HEK293 (cell line): ENCODE measurements around the gene TESK2.

ENCODE experiments used
- FEZF1 ChIP-seq: fragments of 450-650 bp; formaldehyde crosslinking; IDR thresholded peaks from 2 replicates; pipeline ENCODE4 v1.5.1; 2016; ENCODE audit warnings: missing biosample characterization, missing genetic modification characterization
- HOXC10 ChIP-seq: sonication (generic); formaldehyde crosslinking; IDR thresholded peaks from 2 replicates; pipeline ENCODE4 v1.8.1; 2023; ENCODE audit warnings: mild to moderate bottlenecking, missing genetic modification reagents
- HOXD13 ChIP-seq: sonication (generic); formaldehyde crosslinking; IDR thresholded peaks from 2 replicates; pipeline ENCODE4 v1.8.0; 2022; ENCODE audit warnings: missing genetic modification reagents, borderline replicate concordance
- KLF1 ChIP-seq: fragments of 450-650 bp; formaldehyde crosslinking; IDR thresholded peaks from 2 replicates; pipeline ENCODE4 v1.5.1; 2016; ENCODE audit warnings: missing biosample characterization, missing genetic modification characterization
- KLF16 ChIP-seq: fragments of 450-650 bp; formaldehyde crosslinking; IDR thresholded peaks from 2 replicates; pipeline ENCODE4 v1.5.1; 2017; ENCODE audit warnings: missing biosample characterization, missing genetic modification characterization
- SCRT1 ChIP-seq: fragments of 450-650 bp; formaldehyde crosslinking; IDR thresholded peaks from 2 replicates; pipeline ENCODE4 v1.5.1; 2016; ENCODE audit warnings: missing biosample characterization, missing genetic modification characterization, borderline replicate concordance
- YY1 ChIP-seq: fragments of 450-650 bp; formaldehyde crosslinking; IDR thresholded peaks from 2 replicates; pipeline ENCODE4 v1.5.1; 2018; ENCODE audit warnings: missing biosample characterization, missing genetic modification characterization
- ZFP69B ChIP-seq: fragments of 450-650 bp; formaldehyde crosslinking; IDR thresholded peaks from 2 replicates; pipeline ENCODE4 v1.5.1; 2016; ENCODE audit warnings: missing biosample characterization, missing genetic modification characterization
- ZNF10 ChIP-seq: fragments of 450-650 bp; formaldehyde crosslinking; IDR thresholded peaks from 2 replicates; pipeline ENCODE4 v1.5.1; 2017; ENCODE audit warnings: missing biosample characterization, missing genetic modification characterization
- ZNF112 ChIP-seq: fragments of 450-650 bp; formaldehyde crosslinking; IDR thresholded peaks from 2 replicates; pipeline ENCODE4 v1.5.0; 2017; ENCODE audit warnings: missing biosample characterization, missing genetic modification characterization
- ZNF138 ChIP-seq: fragments of 450-650 bp; formaldehyde crosslinking; IDR thresholded peaks from 2 replicates; pipeline ENCODE4 v1.5.1; 2016; ENCODE audit warnings: missing biosample characterization, missing genetic modification characterization, borderline replicate concordance
- ZNF146 ChIP-seq: fragments of 450-650 bp; formaldehyde crosslinking; IDR thresholded peaks from 2 replicates; pipeline ENCODE4 v1.5.1; 2016; ENCODE audit warnings: missing biosample characterization, missing genetic modification characterization
- ZNF157 ChIP-seq: fragments of 450-650 bp; formaldehyde crosslinking; IDR thresholded peaks from 2 replicates; pipeline ENCODE4 v1.5.1; 2016; ENCODE audit warnings: missing biosample characterization, missing genetic modification characterization
- ZNF16 ChIP-seq: fragments of 450-650 bp; formaldehyde crosslinking; IDR thresholded peaks from 2 replicates; pipeline ENCODE4 v1.5.1; 2016; ENCODE audit warnings: low read depth, missing biosample characterization, missing genetic modification characterization
- ZNF169 ChIP-seq: fragments of 450-650 bp; formaldehyde crosslinking; IDR thresholded peaks from 2 replicates; pipeline ENCODE4 v1.5.1; 2016; ENCODE audit warnings: missing biosample characterization, missing genetic modification characterization
- ZNF174 ChIP-seq: fragments of 450-650 bp; formaldehyde crosslinking; IDR thresholded peaks from 2 replicates; pipeline ENCODE4 v1.5.0; 2017; ENCODE audit warnings: missing biosample characterization, mild to moderate bottlenecking, missing genetic modification characterization
- ZNF175 ChIP-seq: fragments of 450-650 bp; formaldehyde crosslinking; IDR thresholded peaks from 2 replicates; pipeline ENCODE4 v1.5.1; 2016; ENCODE audit warnings: missing biosample characterization, missing genetic modification characterization
- ZNF184 ChIP-seq: fragments of 450-650 bp; IDR thresholded peaks from 2 replicates; pipeline ENCODE4 v1.5.1; 2018; ENCODE audit warnings: missing biosample characterization, mild to moderate bottlenecking, missing genetic modification characterization
- ZNF2 ChIP-seq: fragments of 450-650 bp; formaldehyde crosslinking; IDR thresholded peaks from 2 replicates; pipeline ENCODE4 v1.5.1; 2016; ENCODE audit warnings: missing biosample characterization, missing genetic modification characterization
- ZNF211 ChIP-seq: fragments of 450-650 bp; formaldehyde crosslinking; IDR thresholded peaks from 2 replicates; pipeline ENCODE4 v1.5.1; 2016; ENCODE audit warnings: low read depth, missing biosample characterization, missing genetic modification characterization
- ZNF221 ChIP-seq: fragments of 450-650 bp; formaldehyde crosslinking; IDR thresholded peaks from 2 replicates; pipeline ENCODE4 v1.5.1; 2017; ENCODE audit warnings: missing biosample characterization, missing genetic modification characterization, borderline replicate concordance
- ZNF324 ChIP-seq: fragments of 450-650 bp; formaldehyde crosslinking; IDR thresholded peaks from 2 replicates; pipeline ENCODE4 v1.5.1; 2016; ENCODE audit warnings: missing biosample characterization, missing genetic modification characterization
- ZNF391 ChIP-seq: fragments of 450-650 bp; formaldehyde crosslinking; IDR thresholded peaks from 2 replicates; pipeline ENCODE4 v1.5.1; 2016; ENCODE audit warnings: low read depth, missing biosample characterization, missing genetic modification characterization, borderline replicate concordance
- ZNF426 ChIP-seq: fragments of 450-650 bp; formaldehyde crosslinking; IDR thresholded peaks from 2 replicates; pipeline ENCODE4 v1.5.1; 2017; ENCODE audit warnings: missing biosample characterization, missing genetic modification characterization, mild to moderate bottlenecking, inconsistent platforms, moderate library complexity
- ZNF433 ChIP-seq: fragments of 450-650 bp; formaldehyde crosslinking; IDR thresholded peaks from 2 replicates; pipeline ENCODE4 v1.5.1; 2016; ENCODE audit warnings: missing biosample characterization, missing genetic modification characterization, low read depth
- ZNF529 ChIP-seq: fragments of 450-650 bp; formaldehyde crosslinking; IDR thresholded peaks from 2 replicates; pipeline ENCODE4 v1.5.1; 2017; ENCODE audit warnings: missing genetic modification characterization, missing biosample characterization; ENCODE audit not compliant: insufficient replicate concordance
- ZNF560 ChIP-seq: fragments of 450-650 bp; formaldehyde crosslinking; IDR thresholded peaks from 2 replicates; pipeline ENCODE4 v1.5.1; 2017; ENCODE audit warnings: missing biosample characterization, missing genetic modification characterization, borderline replicate concordance
- ZNF585B ChIP-seq: fragments of 450-650 bp; formaldehyde crosslinking; IDR thresholded peaks from 2 replicates; pipeline ENCODE4 v1.5.1; 2016; ENCODE audit warnings: missing biosample characterization, missing genetic modification characterization
- ZNF626 ChIP-seq: fragments of 450-650 bp; sonication (Bioruptor Pico); formaldehyde crosslinking; IDR thresholded peaks from 2 replicates; pipeline ENCODE4 v1.5.1; 2018; ENCODE audit warnings: missing biosample characterization, missing genetic modification characterization, inconsistent platforms
- ZNF701 ChIP-seq: fragments of 450-650 bp; formaldehyde crosslinking; IDR thresholded peaks from 2 replicates; pipeline ENCODE4 v1.5.1; 2016; ENCODE audit warnings: missing biosample characterization, missing genetic modification characterization
- ZNF830 ChIP-seq: fragments of 450-650 bp; IDR thresholded peaks from 2 replicates; pipeline ENCODE4 v1.5.0; 2018; ENCODE audit warnings: missing biosample characterization, missing genetic modification characterization, low read depth, mild to moderate bottlenecking, moderate library complexity
- TF ChIP-seq, protein P1 (sequence below): fragments of 450-650 bp; formaldehyde crosslinking; IDR thresholded peaks from 2 replicates; pipeline ENCODE4 v1.5.1; 2016; ENCODE audit warnings: missing biosample characterization, missing genetic modification characterization
- TF ChIP-seq, protein P2 (sequence below): fragments of 450-650 bp; IDR thresholded peaks from 2 replicates; pipeline ENCODE4 v1.5.1; 2018; ENCODE audit warnings: missing biosample characterization, mild to moderate bottlenecking, missing genetic modification characterization
- TF ChIP-seq, protein P3 (sequence below): fragments of 450-650 bp; formaldehyde crosslinking; IDR thresholded peaks from 2 replicates; pipeline ENCODE4 v1.5.1; 2016; ENCODE audit warnings: missing biosample characterization, missing genetic modification characterization

TESK2 gene

DNA sequence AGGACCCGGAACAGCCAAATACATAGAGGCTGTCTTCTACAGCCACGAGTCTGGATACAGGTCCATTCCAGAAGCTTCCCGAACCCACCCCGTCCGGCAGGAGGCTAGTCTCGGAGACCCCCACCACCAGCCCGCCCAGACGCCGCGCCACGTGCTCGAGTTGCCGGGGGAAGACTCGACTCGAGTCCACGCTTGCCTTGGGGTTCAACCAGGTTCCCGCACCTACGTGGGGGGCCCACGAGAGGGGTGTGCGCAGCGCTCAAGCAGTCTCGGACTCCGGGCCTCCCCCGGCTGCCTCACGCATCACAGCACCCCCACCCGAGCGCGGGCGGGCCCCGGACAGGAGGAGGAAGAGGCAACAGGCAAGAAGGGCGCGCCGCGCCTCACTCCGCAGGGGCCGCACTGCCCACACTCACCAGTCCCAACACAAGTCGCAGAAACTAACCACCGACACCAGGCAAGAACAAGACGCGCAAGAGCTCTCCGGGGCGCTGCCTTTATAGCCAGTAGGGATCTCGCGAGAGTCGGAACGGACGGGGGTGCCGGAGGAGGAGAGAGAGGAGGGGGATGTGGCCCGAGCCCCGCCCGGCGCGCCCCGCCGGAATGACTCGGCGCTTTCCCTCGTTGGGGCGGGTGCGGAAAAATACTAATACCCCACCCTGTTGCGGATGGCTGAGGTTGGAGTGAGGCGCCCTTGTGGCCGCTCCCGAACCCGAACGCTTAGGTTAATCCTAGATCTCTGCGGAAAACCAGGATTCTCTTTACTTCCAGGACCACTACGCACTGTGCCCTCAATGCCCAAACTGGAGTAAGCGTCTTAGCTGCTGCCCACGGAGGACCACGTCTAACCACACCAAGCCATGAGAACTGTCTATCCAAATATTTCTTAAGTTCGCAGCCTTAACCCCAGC lies 30.7 kb upstream of the TESK2 start, which contains the start of gene PRDX1 (continued):
- peak; percentile 49; the same call in 1 of the 2 replicates for TF ChIP-seq ZNF10 (tag by site-specific recombination)
- peak; percentile 100 for TF ChIP-seq KLF16 (tag by site-specific recombination)
- TF ChIP-seq ZNF184 (tag by site-specific recombination): no peak; the same call in 1 of the 2 replicates
- TF ChIP-seq HOXC10 (CRISPR knock-in tag): no peak
- no peak; the same call in 1 of the 2 replicates for TF ChIP-seq FEZF1
- TF ChIP-seq HOXD13 (CRISPR knock-in tag): peak; percentile 61; the same call in 1 of the 2 replicates
- TF ChIP-seq ZNF529 (tag by site-specific recombination): no peak
- no peak for TF ChIP-seq ZNF112 (tag by site-specific recombination)
- TF ChIP-seq ZNF175 (tag by site-specific recombination): no peak
- peak; percentile 99 for TF ChIP-seq ZNF391 (tag by site-specific recombination)
- no peak for TF ChIP-seq ZNF221
- no peak for TF ChIP-seq ZNF626 (tag by site-specific recombination)
- TF ChIP-seq, protein P1, sequence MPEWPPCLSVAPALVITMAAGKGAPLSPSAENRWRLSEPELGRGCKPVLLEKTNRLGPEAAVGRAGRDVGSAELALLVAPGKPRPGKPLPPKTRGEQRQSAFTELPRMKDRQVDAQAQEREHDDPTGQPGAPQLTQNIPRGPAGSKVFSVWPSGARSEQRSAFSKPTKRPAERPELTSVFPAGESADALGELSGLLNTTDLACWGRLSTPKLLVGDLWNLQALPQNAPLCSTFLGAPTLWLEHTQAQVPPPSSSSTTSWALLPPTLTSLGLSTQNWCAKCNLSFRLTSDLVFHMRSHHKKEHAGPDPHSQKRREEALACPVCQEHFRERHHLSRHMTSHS (tag by site-specific recombination): no peak
- peak; percentile 82 for TF ChIP-seq ZFP69B (tag by site-specific recombination)
- TF ChIP-seq, protein P2, sequence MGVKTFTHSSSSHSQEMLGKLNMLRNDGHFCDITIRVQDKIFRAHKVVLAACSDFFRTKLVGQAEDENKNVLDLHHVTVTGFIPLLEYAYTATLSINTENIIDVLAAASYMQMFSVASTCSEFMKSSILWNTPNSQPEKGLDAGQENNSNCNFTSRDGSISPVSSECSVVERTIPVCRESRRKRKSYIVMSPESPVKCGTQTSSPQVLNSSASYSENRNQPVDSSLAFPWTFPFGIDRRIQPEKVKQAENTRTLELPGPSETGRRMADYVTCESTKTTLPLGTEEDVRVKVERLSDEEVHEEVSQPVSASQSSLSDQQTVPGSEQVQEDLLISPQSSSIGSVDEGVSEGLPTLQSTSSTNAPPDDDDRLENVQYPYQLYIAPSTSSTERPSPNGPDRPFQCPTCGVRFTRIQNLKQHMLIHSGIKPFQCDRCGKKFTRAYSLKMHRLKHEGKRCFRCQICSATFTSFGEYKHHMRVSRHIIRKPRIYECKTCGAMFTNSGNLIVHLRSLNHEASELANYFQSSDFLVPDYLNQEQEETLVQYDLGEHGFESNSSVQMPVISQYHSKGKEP (tag by site-specific recombination): peak; percentile 50; the same call in 1 of the 2 replicates
- TF ChIP-seq ZNF211: no peak
- TF ChIP-seq ZNF138 (tag by site-specific recombination): no peak
- no peak for TF ChIP-seq ZNF560 (tag by site-specific recombination)
- TF ChIP-seq SCRT1 (tag by site-specific recombination): peak; percentile 93
- TF ChIP-seq ZNF146 (tag by site-specific recombination): peak; percentile 40
- no peak for TF ChIP-seq ZNF16
- TF ChIP-seq ZNF433: no peak
- no peak for TF ChIP-seq ZNF169 (tag by site-specific recombination)
- TF ChIP-seq ZNF585B (tag by site-specific recombination): no peak
- no peak for TF ChIP-seq ZNF174 (tag by site-specific recombination)
- peak; percentile 98 for TF ChIP-seq KLF1
- TF ChIP-seq ZNF157 (tag by site-specific recombination): no peak
- TF ChIP-seq ZNF2 (tag by site-specific recombination): peak; percentile 98
- TF ChIP-seq ZNF701 (tag by site-specific recombination): no peak
- TF ChIP-seq ZNF324: peak; percentile 91
- TF ChIP-seq YY1 (tag by site-specific recombination): 0 out of 2 replicates have a peak, but pooled peaks have one; percentile 73
- no peak for TF ChIP-seq ZNF830
- TF ChIP-seq, protein P3, sequence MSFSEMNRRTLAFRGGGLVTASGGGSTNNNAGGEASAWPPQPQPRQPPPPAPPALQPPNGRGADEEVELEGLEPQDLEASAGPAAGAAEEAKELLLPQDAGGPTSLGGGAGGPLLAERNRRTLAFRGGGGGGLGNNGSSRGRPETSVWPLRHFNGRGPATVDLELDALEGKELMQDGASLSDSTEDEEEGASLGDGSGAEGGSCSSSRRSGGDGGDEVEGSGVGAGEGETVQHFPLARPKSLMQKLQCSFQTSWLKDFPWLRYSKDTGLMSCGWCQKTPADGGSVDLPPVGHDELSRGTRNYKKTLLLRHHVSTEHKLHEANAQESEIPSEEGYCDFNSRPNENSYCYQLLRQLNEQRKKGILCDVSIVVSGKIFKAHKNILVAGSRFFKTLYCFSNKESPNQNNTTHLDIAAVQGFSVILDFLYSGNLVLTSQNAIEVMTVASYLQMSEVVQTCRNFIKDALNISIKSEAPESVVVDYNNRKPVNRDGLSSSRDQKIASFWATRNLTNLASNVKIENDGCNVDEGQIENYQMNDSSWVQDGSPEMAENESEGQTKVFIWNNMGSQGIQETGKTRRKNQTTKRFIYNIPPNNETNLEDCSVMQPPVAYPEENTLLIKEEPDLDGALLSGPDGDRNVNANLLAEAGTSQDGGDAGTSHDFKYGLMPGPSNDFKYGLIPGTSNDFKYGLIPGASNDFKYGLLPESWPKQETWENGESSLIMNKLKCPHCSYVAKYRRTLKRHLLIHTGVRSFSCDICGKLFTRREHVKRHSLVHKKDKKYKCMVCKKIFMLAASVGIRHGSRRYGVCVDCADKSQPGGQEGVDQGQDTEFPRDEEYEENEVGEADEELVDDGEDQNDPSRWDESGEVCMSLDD (tag by site-specific recombination): peak; percentile 99
- TF ChIP-seq ZNF426: no peak
